Ishikawa (cell line): ENCODE results near the gene ABLIM2.

Source experiments
- CEBPB ChIP-seq: IDR thresholded peaks from 2 replicates; pipeline ENCODE4 v1.6.1; 2012
- CREB1 ChIP-seq: IDR thresholded peaks from 2 replicates; pipeline ENCODE4 v1.6.1; 2012; ENCODE audit warnings: low read depth
- EP300 ChIP-seq: IDR thresholded peaks from 2 replicates; pipeline ENCODE4 v1.6.1; 2012; ENCODE audit warnings: borderline replicate concordance
- FOXM1 ChIP-seq: IDR thresholded peaks from 2 replicates; pipeline ENCODE4 v1.6.1; 2012; ENCODE audit warnings: low read depth, borderline replicate concordance
- NFIC ChIP-seq: IDR thresholded peaks from 2 replicates; pipeline ENCODE4 v1.6.1; 2012
- RAD21 ChIP-seq: IDR thresholded peaks from 2 replicates; pipeline ENCODE4 v1.6.1; 2012; ENCODE audit warnings: low read depth
- TF ChIP-seq, protein P1 (sequence below): IDR thresholded peaks from 2 replicates; pipeline ENCODE4 v1.6.1; 2012; ENCODE audit warnings: low read depth, mild to moderate bottlenecking

DNA sequence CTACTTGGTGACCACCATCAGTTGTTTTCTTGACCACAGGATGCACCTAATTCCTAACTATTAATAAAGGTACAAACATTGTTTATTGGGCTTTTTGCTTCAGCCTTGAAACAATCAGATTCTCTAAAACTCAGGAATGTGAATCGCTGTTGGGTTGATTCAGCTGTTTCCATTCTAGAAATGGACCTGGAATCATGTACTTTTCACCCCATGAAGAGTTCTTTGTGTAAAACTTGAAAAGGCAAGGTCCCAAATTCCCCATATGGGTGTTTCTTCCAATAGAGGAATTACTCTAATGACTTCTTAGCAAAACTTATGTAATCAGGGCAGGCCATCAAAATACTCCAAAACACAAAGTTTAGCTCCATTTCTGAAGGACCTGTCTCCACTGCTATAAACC lies 226.3 kb downstream of the ABLIM2 start:
- TF ChIP-seq, protein P1, sequence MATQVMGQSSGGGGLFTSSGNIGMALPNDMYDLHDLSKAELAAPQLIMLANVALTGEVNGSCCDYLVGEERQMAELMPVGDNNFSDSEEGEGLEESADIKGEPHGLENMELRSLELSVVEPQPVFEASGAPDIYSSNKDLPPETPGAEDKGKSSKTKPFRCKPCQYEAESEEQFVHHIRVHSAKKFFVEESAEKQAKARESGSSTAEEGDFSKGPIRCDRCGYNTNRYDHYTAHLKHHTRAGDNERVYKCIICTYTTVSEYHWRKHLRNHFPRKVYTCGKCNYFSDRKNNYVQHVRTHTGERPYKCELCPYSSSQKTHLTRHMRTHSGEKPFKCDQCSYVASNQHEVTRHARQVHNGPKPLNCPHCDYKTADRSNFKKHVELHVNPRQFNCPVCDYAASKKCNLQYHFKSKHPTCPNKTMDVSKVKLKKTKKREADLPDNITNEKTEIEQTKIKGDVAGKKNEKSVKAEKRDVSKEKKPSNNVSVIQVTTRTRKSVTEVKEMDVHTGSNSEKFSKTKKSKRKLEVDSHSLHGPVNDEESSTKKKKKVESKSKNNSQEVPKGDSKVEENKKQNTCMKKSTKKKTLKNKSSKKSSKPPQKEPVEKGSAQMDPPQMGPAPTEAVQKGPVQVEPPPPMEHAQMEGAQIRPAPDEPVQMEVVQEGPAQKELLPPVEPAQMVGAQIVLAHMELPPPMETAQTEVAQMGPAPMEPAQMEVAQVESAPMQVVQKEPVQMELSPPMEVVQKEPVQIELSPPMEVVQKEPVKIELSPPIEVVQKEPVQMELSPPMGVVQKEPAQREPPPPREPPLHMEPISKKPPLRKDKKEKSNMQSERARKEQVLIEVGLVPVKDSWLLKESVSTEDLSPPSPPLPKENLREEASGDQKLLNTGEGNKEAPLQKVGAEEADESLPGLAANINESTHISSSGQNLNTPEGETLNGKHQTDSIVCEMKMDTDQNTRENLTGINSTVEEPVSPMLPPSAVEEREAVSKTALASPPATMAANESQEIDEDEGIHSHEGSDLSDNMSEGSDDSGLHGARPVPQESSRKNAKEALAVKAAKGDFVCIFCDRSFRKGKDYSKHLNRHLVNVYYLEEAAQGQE: no peak
- TF ChIP-seq EP300 (no peak), RAD21 (no peak), CEBPB (no peak), CREB1 (no peak), FOXM1 (no peak), NFIC (no peak)
